Measurements from ENCODE around the gene HSPA4.
"Not testable (repeated sequence)": the region's sequence is repeated elsewhere in the genome, so short reads cannot be mapped to it uniquely, and the experiment has no call there.

The HSPA4 gene

GRCh38 chr5:133128066-133128465 is 76.3 kb downstream of the HSPA4 start:
- DNase-seq = no peak

GRCh38 chr5:133129289-133129688 is 77.5 kb downstream of the HSPA4 start:
- no peak for DNase-seq

GRCh38 chr5:133129950-133130349 is 78.1 kb downstream of the HSPA4 start:
- no peak for DNase-seq

GRCh38 chr5:133130387-133131118 is 78.7 kb downstream of the HSPA4 start:
- DNase-seq = no peak

- no peak for DNase-seq
Measured at GRCh38 chr5:133132717-133133116, 80.9 kb downstream of the HSPA4 start.

- not testable (repeated sequence) for DNase-seq
Measured at GRCh38 chr5:133133241-133133640, 81.4 kb downstream of the HSPA4 start.

- not testable (repeated sequence) for DNase-seq
Measured at GRCh38 chr5:133136890-133137289, 85.1 kb downstream of the HSPA4 start.

GRCh38 chr5:133140311-133140710 is 88.5 kb downstream of the HSPA4 start:
- DNase-seq = no peak

GRCh38 chr5:133141746-133142145 is 89.9 kb downstream of the HSPA4 start:
- no peak for DNase-seq

GRCh38 chr5:133142782-133143181 is 91.0 kb downstream of the HSPA4 start:
- no peak for DNase-seq

GRCh38 chr5:133144245-133144981 is 92.6 kb downstream of the HSPA4 start:
- no peak for DNase-seq

GRCh38 chr5:133145436-133146170 is 93.8 kb downstream of the HSPA4 start:
- no peak for DNase-seq

- DNase-seq = no peak
Measured at GRCh38 chr5:133147411-133147810, 95.6 kb downstream of the HSPA4 start.

GRCh38 chr5:133147815-133148567 is 96.2 kb downstream of the HSPA4 start:
- no peak for DNase-seq

GRCh38 chr5:133149345-133149744 is 97.5 kb downstream of the HSPA4 start:
- no peak for DNase-seq

- DNase-seq = no peak
Measured at GRCh38 chr5:133150909-133151544, 99.2 kb downstream of the HSPA4 start.

- no peak for DNase-seq
Measured at GRCh38 chr5:133154274-133155075, 102.7 kb downstream of the HSPA4 start.

GRCh38 chr5:133155326-133155969 is 103.6 kb downstream of the HSPA4 start:
- DNase-seq = no peak
